HUES48 (cell line): ENCODE results near the gene MYO3B.

Experiments used
- H3K27ac ChIP-seq: one replicate; pipeline ENCODE4 v1.7.0; 2013; ENCODE audit warnings: low read depth, low read length, inconsistent platforms
- H3K27me3 ChIP-seq: 2 replicates; pipeline ENCODE4 v1.6.1; 2013; ENCODE audit warnings: mild to moderate bottlenecking, low read length; ENCODE audit not compliant: control insufficient read depth, insufficient read depth
- H3K36me3 ChIP-seq: 2 replicates; pipeline ENCODE4 v1.6.1; 2013; ENCODE audit warnings: low read length; ENCODE audit not compliant: control insufficient read depth, insufficient read depth
- H3K4me1 ChIP-seq: 2 replicates; pipeline ENCODE4 v1.6.1; 2013; ENCODE audit warnings: mild to moderate bottlenecking, low read length; ENCODE audit not compliant: control insufficient read depth, insufficient read depth
- H3K4me3 ChIP-seq: 2 replicates; pipeline ENCODE4 v1.5.1; 2013; ENCODE audit warnings: mild to moderate bottlenecking, low read depth, low read length
- H3K9ac ChIP-seq: 2 replicates; pipeline ENCODE4 v1.6.1; 2013; ENCODE audit warnings: mild to moderate bottlenecking, low read depth, low read length, moderate library complexity
- H3K9me3 ChIP-seq: 2 replicates; pipeline ENCODE4 v1.6.1; 2013; ENCODE audit warnings: low read length; ENCODE audit not compliant: control insufficient read depth, insufficient read depth

The MYO3B gene

GRCh38 chr2:170221317-170222288 lies 43.7 kb downstream of the MYO3B start:
- Histone ChIP-seq H3K27me3 (no peaks in the 10 kb centered on the region), H3K4me3 (no peak overlapping the region), H3K27ac (peak overlapping the region; percentile 69)

GRCh38 chr2:170222298-170222697 lies 44.4 kb downstream of the MYO3B start:
- H3K4me3 ChIP-seq, result no peak overlapping the region
- peak overlapping the region; percentile 69 for H3K27ac ChIP-seq
- H3K9ac ChIP-seq, result no peak overlapping the region
- H3K9me3 ChIP-seq, result no peaks in the 10 kb centered on the region
- H3K27me3 ChIP-seq, result no peaks in the 10 kb centered on the region
- peaks cover 14% of the 10 kb centered on the region for H3K4me1 ChIP-seq
- no peaks in the 10 kb centered on the region for H3K36me3 ChIP-seq

More at GRCh38 chr2:170221317-170222288, 43.7 kb downstream of the MYO3B start:
- H3K36me3 ChIP-seq, result no peaks in the 10 kb centered on the region
- peaks cover 21% of the 10 kb centered on the region for H3K4me1 ChIP-seq
- H3K9ac ChIP-seq, result no peak overlapping the region; the same call in 1 of the 2 replicates
- H3K9me3 ChIP-seq, result no peaks in the 10 kb centered on the region

DNA sequence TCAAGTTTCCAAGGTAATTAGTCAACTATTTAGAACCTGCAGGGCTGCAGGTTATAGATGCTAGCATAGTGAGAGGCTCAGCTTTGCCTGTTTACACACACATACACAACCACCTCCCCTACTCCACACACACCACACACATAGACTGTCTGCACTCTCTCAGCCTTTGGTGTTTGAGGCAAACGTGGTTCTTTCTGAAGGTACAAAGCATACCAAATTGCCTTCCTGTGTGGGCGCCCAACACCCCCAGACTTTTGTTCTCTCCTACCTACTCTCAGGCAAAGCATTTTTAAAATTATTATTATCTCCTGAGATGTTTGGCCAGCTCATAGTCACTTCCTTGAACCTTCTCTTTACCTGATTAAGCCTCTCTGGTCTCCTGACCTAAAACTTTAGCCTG lies 44.9 kb downstream of the MYO3B start:
- no peak overlapping the region for H3K9ac ChIP-seq
- no peaks in the 10 kb centered on the region for H3K36me3 ChIP-seq
- no peaks in the 10 kb centered on the region for H3K9me3 ChIP-seq
- peaks cover 14% of the 10 kb centered on the region for H3K4me1 ChIP-seq
- H3K4me3 ChIP-seq, result no peak overlapping the region
- peak overlapping the region; percentile 69 for H3K27ac ChIP-seq
- no peaks in the 10 kb centered on the region for H3K27me3 ChIP-seq

GRCh38 chr2:170224692-170225294 lies 46.8 kb downstream of the MYO3B start:
- peaks cover 14% of the 10 kb centered on the region for H3K4me1 ChIP-seq
- H3K9ac ChIP-seq, result no peak overlapping the region
- H3K4me3 ChIP-seq, result no peak overlapping the region
- no peak overlapping the region for H3K27ac ChIP-seq
- no peaks in the 10 kb centered on the region for H3K36me3 ChIP-seq
- H3K9me3 ChIP-seq, result no peaks in the 10 kb centered on the region
- H3K27me3 ChIP-seq, result no peaks in the 10 kb centered on the region

DNA sequence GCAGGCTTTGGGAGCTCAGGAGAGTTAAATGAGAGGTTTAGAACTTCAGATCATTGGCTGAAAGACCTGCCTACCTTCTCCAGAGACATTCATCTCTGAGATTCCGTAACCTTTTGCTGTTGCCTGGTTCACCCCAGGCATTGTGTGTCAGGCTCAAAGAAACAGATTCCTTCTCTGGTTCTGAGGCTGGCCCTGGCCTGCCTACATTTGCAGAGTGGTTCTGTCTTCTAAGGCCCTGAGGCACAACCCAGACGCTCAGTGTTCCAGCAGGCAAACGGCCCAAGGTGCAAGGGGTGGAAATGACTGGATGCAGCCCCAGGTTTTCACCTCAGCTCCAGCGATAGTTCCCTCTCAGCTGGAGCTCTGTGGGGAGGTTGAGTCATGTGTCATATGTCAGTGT lies 48.3 kb downstream of the MYO3B start:
- H3K4me3 ChIP-seq, result no peak overlapping the region
- no peaks in the 10 kb centered on the region for H3K27me3 ChIP-seq
- no peak overlapping the region for H3K9ac ChIP-seq
- H3K4me1 ChIP-seq, result peaks cover 14% of the 10 kb centered on the region
- H3K9me3 ChIP-seq, result no peaks in the 10 kb centered on the region
- H3K27ac ChIP-seq, result no peak overlapping the region
- H3K36me3 ChIP-seq, result no peaks in the 10 kb centered on the region

GRCh38 chr2:170227507-170227947 lies 49.6 kb downstream of the MYO3B start:
- Histone ChIP-seq H3K27me3 (no peaks in the 10 kb centered on the region), H3K9ac (no peak overlapping the region), H3K27ac (no peak overlapping the region)

DNA sequence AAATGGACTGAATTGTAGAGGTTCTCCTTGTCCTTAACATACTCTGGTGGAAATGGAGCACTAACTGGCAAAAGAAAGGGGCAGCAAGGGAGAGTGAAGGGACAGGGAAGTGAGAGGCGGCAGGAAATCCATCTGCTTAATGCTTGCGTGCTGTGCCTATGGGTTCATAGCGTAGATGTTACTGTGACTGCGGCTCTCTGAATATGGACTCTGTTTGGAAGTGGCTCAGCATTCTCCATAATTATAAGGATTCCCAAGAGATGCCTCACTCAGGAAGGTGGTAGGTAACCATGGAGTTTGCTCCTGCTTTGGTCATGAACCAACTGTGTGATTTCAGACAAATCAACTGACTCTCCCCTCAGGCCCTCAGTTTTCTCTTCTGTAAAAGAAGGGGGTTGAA lies 50.0 kb downstream of the MYO3B start:
- Histone ChIP-seq H3K27me3 (no peaks in the 10 kb centered on the region), H3K9me3 (no peaks in the 10 kb centered on the region), H3K36me3 (no peaks in the 10 kb centered on the region), H3K4me3 (no peak overlapping the region), H3K27ac (no peak overlapping the region), H3K4me1 (peaks cover 1% of the 10 kb centered on the region), H3K9ac (no peak overlapping the region)

More at GRCh38 chr2:170227507-170227947, 49.6 kb downstream of the MYO3B start:
- H3K36me3 ChIP-seq, result no peaks in the 10 kb centered on the region
- no peaks in the 10 kb centered on the region for H3K9me3 ChIP-seq
- H3K4me1 ChIP-seq, result peaks cover 6% of the 10 kb centered on the region
- H3K4me3 ChIP-seq, result no peak overlapping the region

DNA sequence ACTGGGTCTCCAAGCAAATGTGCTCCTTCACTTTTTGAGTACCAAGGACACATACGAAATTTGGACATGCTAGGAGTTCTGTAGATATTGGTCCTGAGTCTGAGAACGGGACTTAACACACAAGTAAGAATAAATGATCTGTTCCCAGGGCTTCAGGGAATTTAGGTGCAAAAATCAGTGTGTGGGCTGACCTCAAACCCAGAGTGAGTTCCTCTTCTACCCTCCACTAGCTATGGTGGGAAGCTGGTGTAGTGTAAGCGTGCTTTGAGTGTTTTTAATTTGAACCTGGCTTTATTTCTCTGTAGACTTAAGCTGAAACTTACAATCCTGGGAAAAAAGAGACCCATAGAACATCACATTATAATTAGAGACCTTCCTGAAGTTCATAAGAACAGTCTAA lies 50.5 kb downstream of the MYO3B start:
- H3K27ac ChIP-seq, result no peak overlapping the region
- H3K4me3 ChIP-seq, result no peak overlapping the region
- no peaks in the 10 kb centered on the region for H3K36me3 ChIP-seq
- no peaks in the 10 kb centered on the region for H3K9me3 ChIP-seq
- no peak overlapping the region for H3K9ac ChIP-seq
- no peaks in the 10 kb centered on the region for H3K27me3 ChIP-seq
- H3K4me1 ChIP-seq, result no peaks in the 10 kb centered on the region

- Histone ChIP-seq H3K9ac (no peak overlapping the region), H3K4me3 (no peak overlapping the region), H3K27me3 (no peaks in the 10 kb centered on the region), H3K27ac (no peak overlapping the region), H3K9me3 (no peaks in the 10 kb centered on the region), H3K36me3 (no peaks in the 10 kb centered on the region), H3K4me1 (no peaks in the 10 kb centered on the region)
Measured at GRCh38 chr2:170229125-170229524, 51.2 kb downstream of the MYO3B start.

- no peaks in the 10 kb centered on the region for H3K27me3 ChIP-seq
- no peaks in the 10 kb centered on the region for H3K9me3 ChIP-seq
- H3K4me3 ChIP-seq, result no peak overlapping the region
- H3K36me3 ChIP-seq, result no peaks in the 10 kb centered on the region
- no peaks in the 10 kb centered on the region for H3K4me1 ChIP-seq
- no peak overlapping the region for H3K9ac ChIP-seq
- H3K27ac ChIP-seq, result no peak overlapping the region
Measured at GRCh38 chr2:170229744-170230143, 51.8 kb downstream of the MYO3B start.
